NCI-H345 (cell line): ENCODE results near the gene ADAM10.
"Not testable (repeated sequence)": the region's sequence is repeated elsewhere in the genome, so short reads cannot be mapped to it uniquely, and the experiment has no call there.

Experiments
- DNase-seq: peaks from one replicate; lab custom pipeline; 2025; lab: John Stamatoyannopoulos, UW

ADAM10 gene

GRCh38 chr15:58608129-58608590, 141.3 kb downstream of the ADAM10 start:
- no peak for DNase-seq

GRCh38 chr15:58606577-58607080, 142.9 kb downstream of the ADAM10 start:
- DNase-seq, result no peak

GRCh38 chr15:58605931-58606530, 143.5 kb downstream of the ADAM10 start:
- DNase-seq, result no peak

GRCh38 chr15:58604455-58604923, 145.0 kb downstream of the ADAM10 start:
- DNase-seq, result no peak

- DNase-seq, result not testable (repeated sequence)
Observed at GRCh38 chr15:58603927-58604326, 145.6 kb downstream of the ADAM10 start.

- DNase-seq, result no peak
Observed at GRCh38 chr15:58602823-58603222, 146.7 kb downstream of the ADAM10 start.

GRCh38 chr15:58598829-58599210, 150.7 kb downstream of the ADAM10 start:
- no peak for DNase-seq

GRCh38 chr15:58597943-58598828, 151.3 kb downstream of the ADAM10 start:
- DNase-seq, result no peak

GRCh38 chr15:58595516-58596263, 153.8 kb downstream of the ADAM10 start:
- no peak for DNase-seq

GRCh38 chr15:58594898-58595297, 154.6 kb downstream of the ADAM10 start:
- no peak for DNase-seq

- DNase-seq, result no peak
Observed at GRCh38 chr15:58593870-58594269, 155.6 kb downstream of the ADAM10 start.

- no peak for DNase-seq
Observed at GRCh38 chr15:58590926-58591325, 158.6 kb downstream of the ADAM10 start.

GRCh38 chr15:58590236-58590635, 159.3 kb downstream of the ADAM10 start:
- DNase-seq, result no peak

- no peak for DNase-seq
Observed at GRCh38 chr15:58589047-58589446, 160.5 kb downstream of the ADAM10 start.

- DNase-seq, result no peak
Observed at GRCh38 chr15:58588096-58588495, 161.4 kb downstream of the ADAM10 start.

GRCh38 chr15:58587486-58587885, 162.0 kb downstream of the ADAM10 start:
- no peak for DNase-seq

GRCh38 chr15:58585693-58586443, 163.6 kb downstream of the ADAM10 start:
- DNase-seq, result no peak

- DNase-seq, result no peak
Observed at GRCh38 chr15:58584789-58585461, 164.6 kb downstream of the ADAM10 start.

GRCh38 chr15:58583171-58583908, 166.2 kb downstream of the ADAM10 start:
- no peak for DNase-seq

- no peak for DNase-seq
Observed at GRCh38 chr15:58582160-58582559, 167.3 kb downstream of the ADAM10 start.
